Myocyte (in vitro differentiated cells): ENCODE results near the gene ANKS1B. TPM values are rescaled to one million over a fixed set of nuclear protein-coding genes. Genes with fewer than 3 reads are reported as not detected.

Experiments
- DNase-seq: peaks from one replicate; pipeline ENCODE4 v3.0.0-alpha.2; 2012; ENCODE audit warnings: low read depth
- total RNA-seq: library from RNA; depleted of rRNA; stranded (reverse); fragments of >200 nt; gene quantifications from 2 replicates; pipeline ENCODE4 v1.2.3, GENCODE V29; 2014

ANKS1B gene
- total RNA-seq, 1 donor from 2014 or later = 1.5 TPM

GRCh38 chr12:98903875-98904274 is 1080.9 kb downstream of the ANKS1B start:
- DNase-seq = no peak

- peak; percentile 26 for DNase-seq
Measured at GRCh38 chr12:98901189-98901588, 1083.5 kb downstream of the ANKS1B start.

GRCh38 chr12:98896938-98897337 is 1087.8 kb downstream of the ANKS1B start:
- peak; percentile 17 for DNase-seq

GRCh38 chr12:98895086-98895651 is 1089.6 kb downstream of the ANKS1B start:
- DNase-seq = no peak

- DNase-seq = no peak
Measured at GRCh38 chr12:98894412-98895085, 1090.2 kb downstream of the ANKS1B start.

GRCh38 chr12:98893675-98894411 is 1090.9 kb downstream of the ANKS1B start:
- no peak for DNase-seq

GRCh38 chr12:98893126-98893674 is 1091.5 kb downstream of the ANKS1B start:
- no peak for DNase-seq

- no peak for DNase-seq
Measured at GRCh38 chr12:98885778-98886177, 1099.0 kb downstream of the ANKS1B start.

DNA sequence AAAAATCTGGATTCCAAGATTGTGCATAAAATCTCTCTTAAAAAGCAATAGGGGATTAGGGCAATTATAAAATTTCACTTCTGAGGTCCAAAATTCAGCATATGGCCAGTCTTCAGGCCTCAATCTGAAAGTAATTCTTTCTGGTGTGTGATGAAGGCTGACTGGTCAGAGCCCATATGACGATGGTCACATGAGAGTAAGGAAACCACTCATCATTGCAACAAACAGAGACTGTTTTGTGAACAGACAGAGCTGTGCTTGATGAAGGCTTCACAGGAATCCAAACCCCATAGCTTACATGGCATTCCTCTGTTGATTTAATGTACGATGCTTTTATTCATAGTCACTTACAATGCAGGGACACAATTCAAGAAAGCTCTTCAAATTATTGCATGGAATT is 1101.5 kb downstream of the ANKS1B start:
- no peak for DNase-seq

DNA sequence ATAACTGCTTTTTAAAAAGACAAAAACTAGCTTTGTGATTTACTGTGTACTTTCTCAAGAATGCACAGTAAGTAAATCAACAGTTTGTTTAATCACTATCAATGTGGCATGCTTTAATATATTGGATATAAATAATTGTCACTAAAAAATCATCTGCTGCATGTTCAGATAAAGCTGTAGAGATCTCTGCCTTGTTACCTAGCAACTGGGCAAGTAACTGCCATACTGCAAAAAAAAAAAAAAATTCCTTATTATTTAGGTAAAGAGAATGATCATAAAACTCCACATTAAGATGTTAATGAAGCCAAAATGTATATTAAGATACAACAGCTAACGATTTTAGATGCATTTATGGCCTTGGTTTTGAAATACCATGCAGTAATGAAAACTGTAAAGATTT is 1102.2 kb downstream of the ANKS1B start:
- no peak for DNase-seq

- no peak for DNase-seq
Measured at GRCh38 chr12:98873776-98874175, 1111.0 kb downstream of the ANKS1B start.

- no peak for DNase-seq
Measured at GRCh38 chr12:98870504-98870903, 1114.2 kb downstream of the ANKS1B start.

DNA sequence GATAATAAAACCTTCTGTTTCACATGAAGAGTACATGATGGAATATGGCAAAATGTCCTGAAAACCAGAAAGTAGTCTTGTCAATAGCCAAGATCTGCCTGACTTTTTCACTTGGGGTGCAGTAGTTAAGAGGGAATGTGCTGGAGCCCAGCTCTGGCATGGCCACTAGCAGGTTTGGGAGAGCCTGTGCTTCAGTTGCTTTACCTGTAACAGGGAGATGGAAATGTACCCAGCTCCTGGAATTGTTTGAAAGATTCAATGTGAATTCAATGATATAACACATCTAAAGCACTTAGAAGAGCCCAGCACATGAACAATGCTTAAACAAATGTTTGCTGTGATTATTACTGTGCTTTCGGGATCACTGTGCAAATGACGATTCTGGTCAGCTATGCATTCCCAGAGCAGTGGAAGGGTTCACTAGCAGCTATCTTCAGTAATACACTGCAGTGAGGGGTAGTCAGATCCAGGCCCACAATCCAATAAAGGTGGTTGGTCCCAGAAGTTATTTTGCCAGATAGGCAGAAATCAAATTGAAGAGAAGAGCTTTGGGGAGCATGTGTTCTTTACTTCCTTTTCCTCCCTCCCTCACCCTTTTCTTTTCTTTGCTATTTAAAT is 1114.7 kb downstream of the ANKS1B start:
- DNase-seq = no peak

DNA sequence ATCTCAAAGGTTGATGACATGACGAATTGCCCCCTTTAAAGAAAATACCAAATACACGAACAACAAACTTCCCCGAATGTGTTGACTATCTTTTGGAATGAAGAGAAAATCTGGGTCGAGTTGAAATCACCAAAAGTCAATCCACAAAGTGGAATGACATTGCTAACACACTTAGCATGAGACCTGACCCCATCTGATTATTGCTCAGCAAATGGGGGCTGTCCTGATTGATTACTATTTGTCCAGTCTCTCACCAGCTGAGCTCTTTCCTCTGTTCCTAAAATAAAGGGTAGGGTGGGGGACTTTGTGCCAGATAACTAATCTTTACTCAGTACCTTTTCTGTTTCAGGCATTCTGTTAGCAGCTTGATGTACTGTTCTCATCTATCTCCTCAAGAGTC is 1116.2 kb downstream of the ANKS1B start:
- DNase-seq = no peak

- no peak for DNase-seq
Measured at GRCh38 chr12:98868076-98868475, 1116.7 kb downstream of the ANKS1B start.

GRCh38 chr12:98864363-98864762 is 1120.4 kb downstream of the ANKS1B start:
- no peak for DNase-seq

GRCh38 chr12:98863167-98863566 is 1121.6 kb downstream of the ANKS1B start:
- no peak for DNase-seq

GRCh38 chr12:98861251-98861650 is 1123.5 kb downstream of the ANKS1B start:
- DNase-seq = no peak

DNA sequence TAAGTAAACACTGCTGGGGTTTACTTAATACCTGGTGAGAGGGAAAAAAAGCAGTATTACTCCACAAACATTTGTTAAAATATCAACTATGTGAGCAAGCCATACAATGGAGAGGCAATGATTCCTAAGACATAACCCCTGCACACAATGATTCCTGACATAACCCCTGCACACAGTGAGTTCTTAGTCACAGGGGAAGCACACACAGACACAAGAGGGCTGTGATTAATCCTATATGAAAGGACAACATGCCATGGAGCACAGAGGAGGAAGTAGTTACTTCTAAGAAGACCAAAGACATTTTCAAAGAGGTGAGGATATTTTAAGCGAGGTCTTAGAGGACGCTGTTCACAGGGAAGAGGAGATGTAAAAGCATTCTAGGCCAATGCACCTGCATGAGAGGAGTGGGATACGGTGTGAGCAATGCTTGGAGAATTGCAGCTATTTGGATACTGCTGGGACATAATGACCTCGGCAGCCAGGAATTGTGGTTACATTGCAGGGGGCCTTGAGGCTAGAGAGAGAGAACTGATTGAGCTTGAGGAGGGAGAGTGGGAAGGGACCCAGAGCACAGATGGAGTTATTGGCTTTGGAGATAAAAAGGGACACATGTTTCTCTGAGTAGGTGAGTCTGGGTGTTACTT is 1127.7 kb downstream of the ANKS1B start:
- DNase-seq = no peak

DNA sequence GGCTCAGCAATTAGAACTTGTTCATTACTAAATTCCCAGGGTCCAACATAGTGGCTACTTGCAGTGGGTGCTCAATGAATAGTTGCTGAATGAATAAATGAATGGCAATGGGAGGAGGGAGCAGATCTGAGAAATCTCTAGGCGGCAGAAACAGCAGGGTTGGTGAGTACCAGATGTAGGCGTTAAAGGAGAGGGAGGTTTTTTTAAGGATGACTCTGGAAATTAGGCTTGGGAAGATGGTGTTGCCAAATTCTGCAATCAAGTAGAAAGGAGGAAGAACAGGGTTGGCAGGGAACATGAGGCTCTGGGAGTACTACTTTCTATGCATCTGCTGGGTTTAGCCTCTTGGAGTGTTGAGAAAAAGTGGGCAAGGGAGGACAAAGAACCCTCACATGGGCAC is 1132.6 kb downstream of the ANKS1B start:
- DNase-seq = no peak

DNA sequence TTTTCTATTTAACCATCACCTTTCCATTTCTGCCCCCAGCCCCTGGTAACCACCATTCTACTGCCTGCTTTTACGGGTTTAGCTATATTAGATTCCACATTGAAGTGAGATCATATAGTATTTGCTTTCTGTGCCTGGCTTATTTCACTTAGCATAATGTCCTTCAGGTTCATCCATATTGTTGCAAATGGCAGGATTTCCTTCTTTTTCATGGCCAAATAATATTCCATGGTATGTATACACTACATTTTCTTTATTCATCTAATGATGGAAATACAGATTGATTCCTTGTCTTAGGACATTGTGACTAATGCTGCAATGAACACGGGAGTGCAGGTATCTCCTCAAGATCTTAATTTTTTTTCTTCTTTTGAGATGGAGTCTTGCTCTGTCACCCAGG is 1137.5 kb downstream of the ANKS1B start:
- DNase-seq = no peak
